SK-N-SH (cell line): ENCODE measurements around the gene PARD3B. TPM values are rescaled to one million over a fixed set of nuclear protein-coding genes. Genes with fewer than 3 reads are reported as not detected.

Experiments
- CTCF ChIA-PET: fragments of 300-600, 350-600 bp; formaldehyde crosslinking; extraction: SDS; loops from one replicate; lab custom pipeline; 2021; lab: Yijun Ruan, JAX
- POLR2A ChIA-PET: fragments of 350-600 bp; sonication (Branson Sonifier 250); formaldehyde crosslinking; extraction: SDS; loops from one replicate; lab custom pipeline; 2020; ENCODE audit warnings: antibody characterized with exemption, inconsistent platforms; lab: Yijun Ruan, JAX
- DNase-seq: peaks from one replicate; pipeline ENCODE4 v3.0.0; 2012
- H2AFZ ChIP-seq: fragments of 200-600 bp; sonication (generic); 2 replicates; pipeline ENCODE4 v1.8.1; 2016; ENCODE audit warnings: antibody characterized with exemption, mild to moderate bottlenecking, low read depth
- H3F3A ChIP-seq: fragments of 200-600 bp; sonication (generic); replicated peaks from 2 replicates; pipeline ENCODE3; 2016; ENCODE audit warnings: antibody characterized with exemption, mild to moderate bottlenecking; ENCODE audit not compliant: insufficient read depth
- H3K27ac ChIP-seq, 2 experiments: fragments of 200-500 bp in 1 of 2; fragments of 200-600 bp in 1 of 2; sonication (Bioruptor generic) in 1 of 2; sonication (generic), shearing (Covaris generic) in 1 of 2; 2 replicates each; pipeline versions ENCODE4 v1.5.1 to v1.6.1; 2014 to 2016; ENCODE audit warnings: low read depth in 2 of 2, inconsistent platforms in 1 of 2, low read length in 1 of 2, mild to moderate bottlenecking in 1 of 2, mixed read lengths in 1 of 2
- H3K27me3 ChIP-seq: fragments of 200-600 bp; sonication (generic), shearing (Covaris generic); 2 replicates; pipeline ENCODE4 v1.6.1; 2016; ENCODE audit warnings: mixed run types; ENCODE audit not compliant: insufficient read depth
- H3K36me3 ChIP-seq, 2 experiments: fragments of 200-500 bp in 1 of 2; fragments of 200-600 bp in 1 of 2; sonication (Bioruptor generic) in 1 of 2; sonication (generic) in 1 of 2; replicated peaks in 1 of 2; 2 replicates each; pipeline versions ENCODE3 to v1.5.1; 2014 to 2016; ENCODE audit warnings: low read length in 1 of 2, mild to moderate bottlenecking in 1 of 2; ENCODE audit not compliant: insufficient read depth in 2 of 2, control insufficient read depth in 1 of 2
- H3K4me1 ChIP-seq, 2 experiments: fragments of 200-500 bp in 1 of 2; fragments of 200-600 bp in 1 of 2; sonication (Bioruptor generic) in 1 of 2; sonication (generic), shearing (Covaris generic) in 1 of 2; 2 replicates each; pipeline versions ENCODE4 v1.5.1 to v1.6.1; 2014 to 2016; ENCODE audit warnings: low read depth in 1 of 2, low read length in 1 of 2, mixed run types in 1 of 2; ENCODE audit not compliant: insufficient read depth in 2 of 2, control insufficient read depth in 1 of 2
- H3K4me2 ChIP-seq: fragments of 200-600 bp; sonication (generic), shearing (Covaris generic); 2 replicates; pipeline ENCODE4 v1.6.1; 2017; ENCODE audit warnings: mixed run types
- H3K4me3 ChIP-seq, 2 experiments: fragments of 200-500 bp in 1 of 2; fragments of 200-600 bp in 1 of 2; sonication (Bioruptor generic) in 1 of 2; sonication (generic), shearing (Covaris generic) in 1 of 2; 2 replicates each; pipeline versions ENCODE4 v1.5.1 to v1.8.1; 2014 to 2016; ENCODE audit warnings: low read depth in 2 of 2, inconsistent platforms in 1 of 2, low read length in 1 of 2, mild to moderate bottlenecking in 1 of 2, mixed read lengths in 1 of 2, moderate library complexity in 1 of 2
- H3K79me2 ChIP-seq: fragments of 200-600 bp; sonication (generic); 2 replicates; pipeline ENCODE4 v1.8.1; 2017; ENCODE audit warnings: mild to moderate bottlenecking; ENCODE audit not compliant: insufficient read depth
- H3K9ac ChIP-seq: fragments of 200-600 bp; sonication (generic); 2 replicates; pipeline ENCODE4 v1.6.1; 2017; ENCODE audit warnings: mixed run types
- H3K9me2 ChIP-seq: fragments of 200-600 bp; sonication (generic); 2 replicates; pipeline ENCODE4 v1.6.1; 2017; ENCODE audit warnings: mixed run types
- H3K9me3 ChIP-seq: fragments of 200-600 bp; sonication (generic); 2 replicates; pipeline ENCODE4 v1.6.1; 2017; ENCODE audit warnings: mixed run types, mild to moderate bottlenecking, moderate library complexity
- H4K20me1 ChIP-seq: fragments of 200-600 bp; sonication (generic); 2 replicates; pipeline ENCODE4 v1.6.1; 2017; ENCODE audit warnings: mild to moderate bottlenecking, mixed run types; ENCODE audit not compliant: insufficient read depth
- GATA2 ChIP-seq: sonication (generic); formaldehyde crosslinking; IDR thresholded peaks from 2 replicates; pipeline ENCODE4 v1.5.0; 2020; ENCODE audit warnings: mild to moderate bottlenecking, missing genetic modification reagents
- JUND ChIP-seq: IDR thresholded peaks from 2 replicates; pipeline ENCODE4 v1.4.0; 2012
- MEF2A ChIP-seq: IDR thresholded peaks from 2 replicates; pipeline ENCODE4 v1.4.0; 2012; ENCODE audit warnings: low read depth, borderline replicate concordance
- POLR2AphosphoS5 ChIP-seq: IDR thresholded peaks from 2 replicates; pipeline ENCODE4 v1.6.1; 2012; ENCODE audit warnings: low read depth, low read length
- RAD21 ChIP-seq: IDR thresholded peaks from 2 replicates; pipeline ENCODE4 v1.6.1; 2012; ENCODE audit warnings: mild to moderate bottlenecking, low read length
- RFX5 ChIP-seq: IDR thresholded peaks from 2 replicates; pipeline ENCODE4 v1.6.1; 2012; ENCODE audit warnings: mild to moderate bottlenecking, improper control_type of control experiment, low read length
- SIN3A ChIP-seq: IDR thresholded peaks from 2 replicates; pipeline ENCODE4 v1.6.1; 2012; ENCODE audit warnings: low read depth, mild to moderate bottlenecking, low read length, moderate library complexity, borderline replicate concordance
- SMC3 ChIP-seq: IDR thresholded peaks from 2 replicates; pipeline ENCODE4 v1.6.1; 2012; ENCODE audit warnings: low read depth, low read length, improper control_type of control experiment
- TAF1 ChIP-seq: IDR thresholded peaks from 2 replicates; pipeline ENCODE4 v1.6.1; 2012; ENCODE audit warnings: low read depth, mild to moderate bottlenecking, low read length, moderate library complexity, borderline replicate concordance
- TCF12 ChIP-seq: IDR thresholded peaks from 2 replicates; pipeline ENCODE4 v1.4.0; 2012
- TEAD4 ChIP-seq: IDR thresholded peaks from 2 replicates; pipeline ENCODE4 v1.4.0; 2012; ENCODE audit warnings: mild to moderate bottlenecking, borderline replicate concordance; ENCODE audit not compliant: insufficient read depth
- YY1 ChIP-seq: IDR thresholded peaks from 2 replicates; pipeline ENCODE4 v1.4.0; 2012; ENCODE audit warnings: low read depth, mild to moderate bottlenecking
- WGBS: methylation state at CpG from one replicate; pipeline ENCODE4 v1.1.6; 2017; ENCODE audit warnings: low lambda C conversion rate; 5-methylcytosine and 5-hydroxymethylcytosine counted together
- polyA plus RNA-seq, 3 experiments: library from polyadenylated mRNA; depleted of rRNA; stranded (reverse); fragments of >200 nt; gene quantifications; 2 replicates each; pipeline ENCODE4 v1.2.3, GENCODE V29; 2012
- TF ChIP-seq, protein P1 (sequence below): fragments of 150-350 bp; IDR thresholded peaks from 2 replicates; pipeline ENCODE4 v1.6.1; 2017; ENCODE audit warnings: antibody characterized with exemption, low read length, low read depth, borderline replicate concordance
- TF ChIP-seq, protein P2 (sequence below): fragments of 200-600 bp; sonication (generic); IDR thresholded peaks from 2 replicates; pipeline ENCODE4 v1.6.1; 2017; ENCODE audit warnings: antibody characterized with exemption, mild to moderate bottlenecking, moderate library complexity
- TF ChIP-seq, protein P3 (sequence below): IDR thresholded peaks from 2 replicates; pipeline ENCODE4 v1.6.1; 2012; ENCODE audit warnings: mild to moderate bottlenecking, low read depth, low read length, moderate library complexity

The PARD3B gene
- polyA plus RNA-seq, 1 of the 3 experiments (the other 2 are of a cell fraction), result 0.87 TPM

DNA sequence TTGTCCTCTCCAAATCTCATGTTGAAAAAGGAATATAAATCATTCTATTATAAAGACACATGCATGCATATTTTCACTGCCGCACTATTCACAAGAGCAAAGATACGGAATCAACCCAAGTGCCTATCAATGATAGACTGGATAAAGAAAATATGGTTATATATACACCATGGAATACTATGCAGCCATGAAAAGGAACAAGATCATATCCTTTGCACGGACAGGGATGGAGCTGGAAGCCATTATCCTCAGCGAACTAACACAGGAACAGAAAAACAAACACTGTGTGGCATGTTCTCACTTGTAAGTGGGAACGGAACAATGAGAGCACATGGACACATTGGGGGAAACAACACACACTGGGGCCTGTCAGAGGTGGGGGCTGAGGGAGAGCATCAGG, 28.1 kb upstream of the PARD3B start:
- Histone ChIP-seq H3K4me2 (no peak overlapping the region), H3K9ac (no peak overlapping the region), H3K9me3 (no peaks in the 10 kb centered on the region), H3K79me2 (no peaks in the 10 kb centered on the region), H3K9me2 (no peaks in the 10 kb centered on the region), H4K20me1 (no peaks in the 10 kb centered on the region), H3F3A (no peaks in the 10 kb centered on the region), H3K36me3 (no peaks in the 10 kb centered on the region), H3K27me3 (no peaks in the 10 kb centered on the region), H3K27ac (no peak overlapping the region), H3K4me3 (no peak overlapping the region), H3K4me1 (no peaks in the 10 kb centered on the region), H2AFZ (no peak overlapping the region)
- ChIA-PET CTCF (no interaction called here), POLR2A (no interaction called here)
- TF ChIP-seq TCF12, result no peak
- DNase-seq, result no peak
- WGBS, result 65% methylated on average over 5 of the region's 5 CpGs

DNA sequence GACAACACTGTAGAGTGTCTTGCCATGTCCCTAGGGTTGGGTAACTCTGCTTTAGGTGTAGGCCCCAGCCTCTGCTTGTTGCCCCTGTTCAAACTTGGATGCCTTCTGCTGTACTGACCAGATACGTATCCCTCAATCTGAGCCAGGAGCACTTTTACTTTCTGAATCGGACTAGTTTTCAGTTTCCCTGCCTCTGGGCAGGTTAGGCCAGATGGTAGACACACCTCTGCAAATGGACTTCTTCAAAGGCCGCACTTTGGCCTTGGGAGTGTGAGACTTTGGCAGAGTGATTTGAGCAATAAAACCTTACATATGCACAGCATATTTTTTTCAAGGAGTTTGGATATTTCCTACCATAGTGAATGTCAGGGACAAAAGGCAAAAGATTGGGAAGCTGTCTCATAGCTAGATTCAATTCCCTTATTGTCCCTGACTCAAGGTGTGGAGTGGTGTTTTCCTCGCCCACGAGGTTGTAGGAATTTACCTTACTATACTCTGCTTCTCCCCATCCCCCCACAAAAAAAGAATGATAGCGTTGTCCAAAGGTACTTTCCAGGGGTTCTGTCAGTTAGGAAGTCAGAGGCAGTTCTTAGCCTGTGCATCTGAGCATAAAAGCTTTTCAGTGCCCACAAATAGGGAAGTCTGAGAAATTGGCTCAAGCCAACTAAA, 15.3 kb upstream of the PARD3B start:
- Histone ChIP-seq H3K4me2 (no peak overlapping the region), H3K27ac (no peak overlapping the region), H3K27me3 (no peaks in the 10 kb centered on the region), H2AFZ (no peak overlapping the region), H4K20me1 (no peaks in the 10 kb centered on the region), H3F3A (no peaks in the 10 kb centered on the region), H3K4me3 (no peak overlapping the region), H3K79me2 (no peaks in the 10 kb centered on the region), H3K9ac (no peak overlapping the region), H3K9me2 (no peaks in the 10 kb centered on the region), H3K36me3 (no peaks in the 10 kb centered on the region), H3K4me1 (no peaks in the 10 kb centered on the region), H3K9me3 (no peaks in the 10 kb centered on the region)
- TF ChIP-seq MEF2A (no peak), SIN3A (no peak), JUND (no peak), YY1 (no peak), SMC3 (no peak), TAF1 (no peak), RAD21 (no peak), POLR2AphosphoS5 (no peak), RFX5 (no peak), TCF12 (no peak), TEAD4 (no peak), GATA2 (CRISPR knock-in tag) (no peak)
- TF ChIP-seq, protein P1, sequence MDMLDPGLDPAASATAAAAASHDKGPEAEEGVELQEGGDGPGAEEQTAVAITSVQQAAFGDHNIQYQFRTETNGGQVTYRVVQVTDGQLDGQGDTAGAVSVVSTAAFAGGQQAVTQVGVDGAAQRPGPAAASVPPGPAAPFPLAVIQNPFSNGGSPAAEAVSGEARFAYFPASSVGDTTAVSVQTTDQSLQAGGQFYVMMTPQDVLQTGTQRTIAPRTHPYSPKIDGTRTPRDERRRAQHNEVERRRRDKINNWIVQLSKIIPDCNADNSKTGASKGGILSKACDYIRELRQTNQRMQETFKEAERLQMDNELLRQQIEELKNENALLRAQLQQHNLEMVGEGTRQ, result no peak
- TF ChIP-seq, protein P2, sequence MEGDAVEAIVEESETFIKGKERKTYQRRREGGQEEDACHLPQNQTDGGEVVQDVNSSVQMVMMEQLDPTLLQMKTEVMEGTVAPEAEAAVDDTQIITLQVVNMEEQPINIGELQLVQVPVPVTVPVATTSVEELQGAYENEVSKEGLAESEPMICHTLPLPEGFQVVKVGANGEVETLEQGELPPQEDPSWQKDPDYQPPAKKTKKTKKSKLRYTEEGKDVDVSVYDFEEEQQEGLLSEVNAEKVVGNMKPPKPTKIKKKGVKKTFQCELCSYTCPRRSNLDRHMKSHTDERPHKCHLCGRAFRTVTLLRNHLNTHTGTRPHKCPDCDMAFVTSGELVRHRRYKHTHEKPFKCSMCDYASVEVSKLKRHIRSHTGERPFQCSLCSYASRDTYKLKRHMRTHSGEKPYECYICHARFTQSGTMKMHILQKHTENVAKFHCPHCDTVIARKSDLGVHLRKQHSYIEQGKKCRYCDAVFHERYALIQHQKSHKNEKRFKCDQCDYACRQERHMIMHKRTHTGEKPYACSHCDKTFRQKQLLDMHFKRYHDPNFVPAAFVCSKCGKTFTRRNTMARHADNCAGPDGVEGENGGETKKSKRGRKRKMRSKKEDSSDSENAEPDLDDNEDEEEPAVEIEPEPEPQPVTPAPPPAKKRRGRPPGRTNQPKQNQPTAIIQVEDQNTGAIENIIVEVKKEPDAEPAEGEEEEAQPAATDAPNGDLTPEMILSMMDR, result no peak
- TF ChIP-seq, protein P3, sequence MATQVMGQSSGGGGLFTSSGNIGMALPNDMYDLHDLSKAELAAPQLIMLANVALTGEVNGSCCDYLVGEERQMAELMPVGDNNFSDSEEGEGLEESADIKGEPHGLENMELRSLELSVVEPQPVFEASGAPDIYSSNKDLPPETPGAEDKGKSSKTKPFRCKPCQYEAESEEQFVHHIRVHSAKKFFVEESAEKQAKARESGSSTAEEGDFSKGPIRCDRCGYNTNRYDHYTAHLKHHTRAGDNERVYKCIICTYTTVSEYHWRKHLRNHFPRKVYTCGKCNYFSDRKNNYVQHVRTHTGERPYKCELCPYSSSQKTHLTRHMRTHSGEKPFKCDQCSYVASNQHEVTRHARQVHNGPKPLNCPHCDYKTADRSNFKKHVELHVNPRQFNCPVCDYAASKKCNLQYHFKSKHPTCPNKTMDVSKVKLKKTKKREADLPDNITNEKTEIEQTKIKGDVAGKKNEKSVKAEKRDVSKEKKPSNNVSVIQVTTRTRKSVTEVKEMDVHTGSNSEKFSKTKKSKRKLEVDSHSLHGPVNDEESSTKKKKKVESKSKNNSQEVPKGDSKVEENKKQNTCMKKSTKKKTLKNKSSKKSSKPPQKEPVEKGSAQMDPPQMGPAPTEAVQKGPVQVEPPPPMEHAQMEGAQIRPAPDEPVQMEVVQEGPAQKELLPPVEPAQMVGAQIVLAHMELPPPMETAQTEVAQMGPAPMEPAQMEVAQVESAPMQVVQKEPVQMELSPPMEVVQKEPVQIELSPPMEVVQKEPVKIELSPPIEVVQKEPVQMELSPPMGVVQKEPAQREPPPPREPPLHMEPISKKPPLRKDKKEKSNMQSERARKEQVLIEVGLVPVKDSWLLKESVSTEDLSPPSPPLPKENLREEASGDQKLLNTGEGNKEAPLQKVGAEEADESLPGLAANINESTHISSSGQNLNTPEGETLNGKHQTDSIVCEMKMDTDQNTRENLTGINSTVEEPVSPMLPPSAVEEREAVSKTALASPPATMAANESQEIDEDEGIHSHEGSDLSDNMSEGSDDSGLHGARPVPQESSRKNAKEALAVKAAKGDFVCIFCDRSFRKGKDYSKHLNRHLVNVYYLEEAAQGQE, result no peak
- 73% methylated on average over 6 of the region's 6 CpGs for WGBS
- ChIA-PET CTCF (no interaction called here), POLR2A (no interaction called here)
- no peak for DNase-seq
